HTR-8/SVneo (cell line): ENCODE data around the gene CCSER2.
"Not testable (repeated sequence)": the region's sequence is repeated elsewhere in the genome, so short reads cannot be mapped to it uniquely, and the experiment has no call there.

ENCODE experiments used
- DNase-seq: peaks from one replicate; pipeline ENCODE4 v3.0.0; 2011; ENCODE audit warnings: low spot score, mixed read lengths; ENCODE audit not compliant: insufficient read length
- FAIRE-seq: peaks from 2 replicates; lab custom pipeline; 2011; peaks lifted over from hg19 to GRCh38; lab: Jason Lieb, UNC

Gene CCSER2, protein sequence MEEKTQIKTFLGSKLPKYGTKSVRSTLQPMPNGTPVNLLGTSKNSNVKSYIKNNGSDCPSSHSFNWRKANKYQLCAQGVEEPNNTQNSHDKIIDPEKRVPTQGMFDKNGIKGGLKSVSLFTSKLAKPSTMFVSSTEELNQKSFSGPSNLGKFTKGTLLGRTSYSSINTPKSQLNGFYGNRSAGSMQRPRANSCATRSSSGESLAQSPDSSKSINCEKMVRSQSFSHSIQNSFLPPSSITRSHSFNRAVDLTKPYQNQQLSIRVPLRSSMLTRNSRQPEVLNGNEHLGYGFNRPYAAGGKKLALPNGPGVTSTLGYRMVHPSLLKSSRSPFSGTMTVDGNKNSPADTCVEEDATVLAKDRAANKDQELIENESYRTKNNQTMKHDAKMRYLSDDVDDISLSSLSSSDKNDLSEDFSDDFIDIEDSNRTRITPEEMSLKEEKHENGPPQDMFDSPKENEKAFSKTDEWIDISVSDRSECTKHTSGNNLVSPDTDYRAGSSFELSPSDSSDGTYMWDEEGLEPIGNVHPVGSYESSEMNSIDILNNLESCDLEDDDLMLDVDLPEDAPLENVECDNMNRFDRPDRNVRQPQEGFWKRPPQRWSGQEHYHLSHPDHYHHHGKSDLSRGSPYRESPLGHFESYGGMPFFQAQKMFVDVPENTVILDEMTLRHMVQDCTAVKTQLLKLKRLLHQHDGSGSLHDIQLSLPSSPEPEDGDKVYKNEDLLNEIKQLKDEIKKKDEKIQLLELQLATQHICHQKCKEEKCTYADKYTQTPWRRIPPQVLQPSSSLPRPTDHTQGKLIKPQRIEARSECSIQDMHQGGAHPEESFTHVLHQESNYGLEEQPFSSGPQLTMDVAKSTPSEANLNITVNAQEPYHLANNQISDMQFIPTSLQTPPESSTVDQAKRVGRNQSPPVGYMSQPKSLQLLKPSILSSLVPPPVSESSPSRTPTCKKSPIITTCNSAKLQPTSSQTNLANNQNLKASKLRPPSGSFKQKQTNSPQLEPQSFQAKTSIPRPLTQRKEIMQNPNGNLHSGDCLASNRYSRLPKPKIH

DNA sequence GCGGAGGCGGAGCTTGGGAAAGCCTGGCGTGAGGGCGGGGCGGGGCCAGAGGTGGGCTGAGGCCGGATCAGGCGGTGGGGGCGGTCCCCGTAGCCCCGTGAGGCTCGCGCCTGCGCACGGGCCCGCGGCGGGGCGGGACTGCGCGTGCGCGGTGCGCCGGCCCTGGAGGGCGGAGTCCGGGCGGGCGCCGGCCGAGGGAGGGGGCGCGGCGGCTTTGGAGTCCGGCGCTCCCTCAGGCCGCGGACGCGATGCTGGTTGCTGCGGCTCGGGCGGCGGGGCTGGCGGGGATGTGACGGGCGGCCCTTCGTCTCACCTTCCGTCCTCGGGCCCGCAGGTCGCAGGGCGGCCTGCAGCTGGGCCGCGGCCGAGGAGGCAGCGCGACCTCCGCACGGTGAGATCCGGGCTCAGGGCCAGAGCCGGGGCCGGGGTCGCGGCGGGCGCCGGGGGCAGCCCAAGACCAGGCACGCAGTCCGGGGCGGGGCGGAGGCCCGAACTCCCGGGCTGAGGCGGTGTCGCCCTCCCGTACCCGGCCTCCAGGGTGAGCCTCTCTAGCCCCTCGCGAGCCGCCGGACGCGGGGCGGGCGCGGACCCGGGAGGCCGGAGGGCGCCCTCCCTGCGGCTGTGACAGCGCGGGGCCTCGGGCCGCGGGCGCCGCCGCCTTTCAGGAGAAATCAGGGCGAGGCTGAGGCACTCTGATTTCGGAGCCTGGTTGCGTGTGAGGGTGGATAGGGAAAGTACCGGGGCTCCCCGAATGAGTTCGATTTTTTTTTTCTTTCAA, at the start of gene CCSER2:
Gene CCSER2, plus strand, starts transcription at position 172 of the 778 bp plus-strand sequence. CDS start 42,464 bp downstream, outside the sequence.
- FAIRE-seq (no peak), DNase-seq (peak; percentile 93)

DNA sequence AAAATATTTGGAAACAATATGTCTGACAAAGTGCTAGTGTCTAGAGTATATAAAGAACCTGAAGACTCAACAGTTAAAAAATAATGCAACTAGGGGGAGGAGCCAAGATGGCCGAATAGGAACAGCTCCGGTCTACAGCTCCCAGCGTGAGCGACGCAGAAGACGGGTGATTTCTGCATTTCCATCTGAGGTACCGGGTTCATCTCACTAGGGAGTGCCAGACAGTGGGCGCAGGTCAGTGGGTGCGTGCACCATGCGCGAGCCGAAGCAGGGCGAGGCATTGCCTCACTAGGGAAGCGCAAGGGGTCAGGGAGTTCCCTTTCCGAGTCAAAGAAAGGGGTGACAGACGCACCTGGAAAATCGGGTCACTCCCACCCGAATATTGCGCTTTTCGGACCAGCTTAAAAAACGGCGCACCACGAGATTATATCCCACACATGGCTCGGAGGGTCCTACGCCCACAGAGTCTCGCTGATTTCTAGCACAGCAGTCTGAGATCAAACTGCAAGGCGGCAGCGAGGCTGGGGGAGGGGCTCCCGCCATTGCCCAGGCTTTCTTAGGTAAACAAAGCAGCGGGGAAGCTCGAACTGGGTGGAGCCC, 48.4 kb upstream of the CCSER2 start:
- not testable (repeated sequence) for FAIRE-seq

DNA sequence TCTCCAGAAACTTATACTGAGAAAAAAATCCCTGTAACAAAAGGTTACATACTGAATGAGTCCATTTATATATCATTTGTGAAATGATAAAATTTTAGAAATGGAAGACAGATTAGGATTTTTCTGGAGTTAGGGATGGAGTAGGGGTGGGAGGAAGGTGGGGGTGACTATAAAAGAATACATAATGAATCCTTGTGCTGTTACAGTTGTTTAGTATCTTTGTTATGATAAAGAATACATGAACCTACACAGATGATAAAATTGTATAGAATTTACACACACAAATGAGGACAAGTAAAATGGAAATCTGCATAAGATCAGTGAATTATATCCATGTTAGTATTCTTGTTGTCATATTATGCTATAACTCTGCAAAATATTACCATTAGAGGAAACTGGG, 41.7 kb upstream of the CCSER2 start:
- no peak for DNase-seq
- no peak for FAIRE-seq

More for the DNA sequence above, 48.4 kb upstream of the CCSER2 start:
- not testable (repeated sequence) for DNase-seq

GRCh38 chr10:84288151-84288550, 40.2 kb upstream of the CCSER2 start:
- DNase-seq (no peak), FAIRE-seq (no peak)

- FAIRE-seq (no peak), DNase-seq (no peak)
These were observed 38.7 kb upstream of the CCSER2 start for GRCh38 chr10:84289521-84290200.

- DNase-seq: no peak
- FAIRE-seq: no peak
These were observed 38.2 kb upstream of the CCSER2 start for GRCh38 chr10:84290235-84290634.

DNA sequence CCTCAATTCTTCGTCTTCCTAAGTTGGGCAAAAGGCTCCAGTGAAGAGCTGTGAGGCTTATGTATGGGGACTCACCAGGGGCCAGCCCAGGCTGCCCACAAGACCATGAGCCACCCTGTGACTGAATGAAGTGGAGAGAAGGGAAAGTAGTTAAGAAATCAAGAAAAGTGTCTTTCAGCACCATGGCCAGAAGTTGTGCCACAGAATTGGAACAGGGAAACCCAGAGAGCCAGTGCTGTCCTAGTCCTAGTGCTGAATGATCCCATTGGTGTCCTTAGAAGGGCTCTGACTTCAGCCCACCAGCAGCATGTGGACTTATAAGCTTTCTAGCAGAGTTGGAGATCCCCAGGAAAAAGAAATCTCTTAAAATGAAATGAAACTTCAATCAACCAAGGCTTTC, 37.0 kb upstream of the CCSER2 start:
- DNase-seq (peak; percentile 24), FAIRE-seq (no peak)

- FAIRE-seq: no peak
These were observed 35.9 kb upstream of the CCSER2 start for GRCh38 chr10:84292502-84292901.

GRCh38 chr10:84293171-84293570, 35.2 kb upstream of the CCSER2 start:
- FAIRE-seq (no peak), DNase-seq (no peak)

More at GRCh38 chr10:84292502-84292901, 35.9 kb upstream of the CCSER2 start:
- DNase-seq: no peak

DNA sequence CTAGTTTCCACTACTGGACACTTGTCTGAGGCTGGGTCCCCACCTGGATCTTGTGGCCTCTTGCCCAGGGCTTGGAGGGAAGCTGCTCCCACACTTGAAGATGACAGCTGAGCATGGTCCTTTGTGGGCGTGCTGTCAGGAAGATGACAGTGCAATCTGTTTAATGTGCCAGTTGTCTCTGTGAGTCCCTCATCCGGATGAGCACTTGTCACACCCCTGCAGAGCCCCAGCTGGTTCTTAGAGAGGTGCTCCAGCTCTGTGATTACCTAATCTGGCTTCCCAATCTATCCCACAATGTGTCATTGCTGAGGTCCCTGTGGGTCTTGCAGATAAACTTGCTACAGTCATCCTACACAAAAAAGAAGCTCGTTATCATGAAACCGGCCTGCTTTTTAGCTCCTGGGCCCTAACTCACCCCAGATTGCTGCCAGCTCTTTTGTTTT, 34.8 kb upstream of the CCSER2 start:
- DNase-seq (no peak), FAIRE-seq (no peak)

- FAIRE-seq (no peak), DNase-seq (no peak)
These were observed 33.5 kb upstream of the CCSER2 start for GRCh38 chr10:84294766-84295447.

- FAIRE-seq: no peak
- DNase-seq: peak; percentile 37
These were observed 32.1 kb upstream of the CCSER2 start for GRCh38 chr10:84296091-84296981.

DNA sequence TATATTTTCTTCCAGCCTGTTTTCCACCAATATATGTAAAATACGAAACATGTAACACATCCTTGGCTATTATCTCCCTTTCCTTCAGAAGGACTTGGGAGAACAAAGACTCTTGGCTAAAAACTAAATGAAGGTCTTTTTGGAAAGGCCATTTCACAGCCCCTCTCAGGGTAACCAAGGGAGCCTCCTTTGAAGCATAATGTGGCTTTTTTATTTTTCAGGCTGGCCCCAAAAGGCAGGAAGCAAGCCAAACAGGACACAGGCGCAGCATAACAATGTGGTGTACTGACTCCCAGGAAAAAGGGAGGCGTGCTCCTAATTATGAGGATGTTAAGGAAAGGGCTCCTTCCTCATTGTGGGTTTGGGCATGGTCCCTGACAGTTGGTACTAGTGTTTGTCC, 30.3 kb upstream of the CCSER2 start:
- FAIRE-seq: no peak
- DNase-seq: no peak

GRCh38 chr10:84302223-84302622, 26.2 kb upstream of the CCSER2 start:
- FAIRE-seq (no peak), DNase-seq (no peak)

- no peak for FAIRE-seq
- DNase-seq: no peak
These were observed 21.5 kb upstream of the CCSER2 start for GRCh38 chr10:84306751-84307384.

- FAIRE-seq (no peak), DNase-seq (no peak)
These were observed 20.4 kb upstream of the CCSER2 start for GRCh38 chr10:84308021-84308420.
